ENCODE results near the gene CHD8. TPM values are rescaled to one million over a fixed set of nuclear protein-coding genes. Genes with fewer than 3 reads are reported as not detected.
"Not testable (repeated sequence)": the region's sequence is repeated elsewhere in the genome, so short reads cannot be mapped to it uniquely, and the experiment has no call there.

The CHD8 gene
- total RNA-seq, 3 donors from 2014 or later = 82.1 to 84.1 (median 84.1) TPM

DNA sequence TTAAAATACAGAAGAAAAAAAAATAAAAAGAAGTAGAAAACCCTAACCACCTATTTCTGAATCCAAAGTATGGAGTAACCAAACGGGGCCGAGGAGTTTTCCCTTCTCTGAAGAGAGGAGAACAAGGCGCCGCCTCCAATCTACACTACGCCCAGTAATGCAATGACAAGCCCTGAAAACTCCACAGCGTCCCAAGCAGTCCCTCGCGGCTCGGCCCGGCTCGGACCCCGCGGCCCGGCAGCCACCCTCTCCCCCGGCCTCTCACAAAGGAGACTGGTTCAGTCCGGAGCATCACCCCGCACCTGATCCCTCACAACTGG, 371 bp downstream of the CHD8 start:
- H3K4me1 Mint-ChIP-seq (ENCODE audit: low read depth) = peaks cover 37% of the 10 kb centered on the region
- H3K9me3 Mint-ChIP-seq = no peaks in the 10 kb centered on the region
- ATAC-seq = peak; percentile 12 to 15
- peak overlapping the region; percentile 96 for H3K4me3 Mint-ChIP-seq
- no peaks in the 10 kb centered on the region for H3K27me3 Mint-ChIP-seq (ENCODE audit: low read depth)
- H3K36me3 Mint-ChIP-seq (ENCODE audit: insufficient read depth) = peaks cover 13% of the 10 kb centered on the region
- no peak for DNase-seq

GRCh38 chr14:21454843-21455544, 929 bp downstream of the CHD8 start:
- H3K27me3 Mint-ChIP-seq (ENCODE audit: low read depth) = no peaks in the 10 kb centered on the region
- no peak for DNase-seq
- H3K9me3 Mint-ChIP-seq = no peaks in the 10 kb centered on the region
- H3K4me1 Mint-ChIP-seq (ENCODE audit: low read depth) = peaks cover 43% of the 10 kb centered on the region
- H3K4me3 Mint-ChIP-seq = peak overlapping the region; percentile 96
- no peak for ATAC-seq
- H3K36me3 Mint-ChIP-seq (ENCODE audit: insufficient read depth) = peaks cover 12% of the 10 kb centered on the region

- peak overlapping the region; percentile 20 for H3K4me3 Mint-ChIP-seq
- H3K36me3 Mint-ChIP-seq (ENCODE audit: insufficient read depth) = peaks cover 14% of the 10 kb centered on the region
- peak in 1 of 2 donors; percentile 53 for ATAC-seq
- H3K4me1 Mint-ChIP-seq (ENCODE audit: low read depth) = peaks cover 62% of the 10 kb centered on the region
- no peak for DNase-seq
- no peaks in the 10 kb centered on the region for H3K9me3 Mint-ChIP-seq
- H3K27me3 Mint-ChIP-seq (ENCODE audit: low read depth) = no peaks in the 10 kb centered on the region
These were observed 6.1 kb downstream of the CHD8 start for GRCh38 chr14:21449899-21450216.

- not testable (repeated sequence) for DNase-seq; H3K27me3 Mint-ChIP-seq (ENCODE audit: low read depth); H3K4me3 Mint-ChIP-seq; ATAC-seq; H3K9me3 Mint-ChIP-seq
- peaks cover 12% of the 10 kb centered on the region for H3K36me3 Mint-ChIP-seq (ENCODE audit: insufficient read depth)
- peaks cover 45% of the 10 kb centered on the region for H3K4me1 Mint-ChIP-seq (ENCODE audit: low read depth)
These were observed 13.3 kb downstream of the CHD8 start for GRCh38 chr14:21442657-21443056.

DNA sequence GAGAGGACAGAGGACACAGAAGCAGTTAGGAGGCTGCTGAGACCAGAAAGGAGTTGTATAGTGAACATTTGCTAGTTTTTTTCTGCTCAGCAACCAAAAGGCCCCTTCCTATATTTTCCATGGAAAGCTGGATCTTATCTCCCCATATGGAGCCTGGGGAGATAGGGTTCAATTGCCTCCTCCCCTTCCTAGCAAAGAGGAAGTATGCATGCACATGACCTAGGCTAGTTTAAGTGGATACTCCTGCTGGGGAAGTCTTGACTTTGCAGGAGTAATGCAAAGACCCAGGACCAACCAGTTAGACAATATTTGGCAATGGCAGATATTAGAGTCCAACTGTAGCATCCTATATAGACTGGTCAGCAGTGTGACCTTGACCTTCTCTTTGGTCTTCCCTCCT, 15.1 kb downstream of the CHD8 start:
- DNase-seq (no peak), ATAC-seq (no peak)
- H3K4me1 Mint-ChIP-seq (ENCODE audit: low read depth) = peaks cover 49% of the 10 kb centered on the region
- no peaks in the 10 kb centered on the region for H3K9me3 Mint-ChIP-seq
- no peaks in the 10 kb centered on the region for H3K27me3 Mint-ChIP-seq (ENCODE audit: low read depth)
- H3K4me3 Mint-ChIP-seq = no peak overlapping the region
- peaks cover 5% of the 10 kb centered on the region for H3K36me3 Mint-ChIP-seq (ENCODE audit: insufficient read depth)

DNA sequence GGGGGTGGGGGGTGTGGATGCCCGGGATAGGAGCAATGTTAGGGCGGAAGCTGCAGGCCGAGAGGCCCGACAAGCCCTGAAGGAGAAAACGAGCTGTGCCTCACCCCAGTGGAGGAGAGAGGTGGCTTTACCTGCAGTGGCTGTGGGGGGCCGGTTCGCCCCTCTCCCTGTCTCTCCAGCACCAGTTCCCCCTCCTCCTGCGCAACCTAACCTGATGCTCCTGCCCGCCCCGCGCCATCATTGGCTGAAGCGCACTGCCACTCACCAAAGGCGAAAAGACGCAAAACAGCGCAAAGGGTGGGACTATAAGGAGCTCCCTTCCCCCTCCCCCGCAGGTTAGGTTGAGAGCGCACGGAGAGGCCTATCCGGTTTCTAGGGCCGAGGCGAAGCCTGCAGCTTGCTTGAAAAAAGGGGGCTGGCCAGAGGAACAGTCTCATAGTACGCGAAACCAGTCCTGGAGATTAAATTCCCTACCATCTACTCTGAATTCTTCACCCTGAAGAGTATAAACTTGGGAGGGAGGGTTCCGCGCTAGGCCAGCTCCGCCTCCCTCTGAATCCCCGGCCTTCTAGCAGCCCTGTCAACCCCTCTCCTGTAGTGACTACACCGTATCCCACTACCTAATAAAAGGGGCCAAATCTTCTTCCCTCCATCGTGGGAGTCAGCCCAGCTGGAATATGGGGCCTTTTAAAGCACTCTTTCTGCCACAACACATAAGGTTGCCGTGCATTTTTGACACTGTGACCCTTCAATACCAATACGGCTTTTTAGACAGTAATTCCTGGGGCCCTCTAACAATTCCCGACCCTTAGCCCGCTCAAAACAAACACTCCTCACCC, 18.6 kb downstream of the CHD8 start:
- H3K36me3 Mint-ChIP-seq (ENCODE audit: insufficient read depth) = peaks cover 17% of the 10 kb centered on the region
- ATAC-seq = peak; percentile 100
- H3K27me3 Mint-ChIP-seq (ENCODE audit: low read depth) = no peaks in the 10 kb centered on the region
- no peaks in the 10 kb centered on the region for H3K9me3 Mint-ChIP-seq
- H3K4me1 Mint-ChIP-seq (ENCODE audit: low read depth) = peaks cover 64% of the 10 kb centered on the region
- peak overlapping the region; percentile 92 for H3K4me3 Mint-ChIP-seq
- peak; percentile 99 for DNase-seq

DNA sequence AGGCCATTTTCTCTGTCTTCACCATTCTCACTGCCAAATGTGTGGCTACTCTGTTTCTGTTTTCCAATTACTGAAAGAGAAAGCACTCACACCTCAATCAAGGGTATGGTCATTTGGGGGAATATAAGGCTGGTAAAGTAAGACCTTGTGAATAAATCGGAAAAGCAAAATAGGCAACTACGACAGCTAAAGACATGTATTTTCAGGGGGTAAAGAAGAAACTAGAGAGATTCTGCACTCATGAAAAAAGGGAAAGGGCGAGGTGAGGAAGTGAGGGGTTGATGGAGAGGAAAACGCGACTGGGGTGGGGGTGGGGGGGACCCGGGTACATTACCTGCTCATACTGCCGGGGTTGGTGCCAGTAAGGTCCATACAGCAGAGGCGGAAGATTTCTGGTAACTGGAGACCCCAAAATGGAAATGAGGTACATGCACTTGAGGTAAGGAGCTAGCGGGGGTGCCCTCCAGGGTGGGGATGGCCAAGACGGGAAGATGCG, 19.3 kb downstream of the CHD8 start:
- ATAC-seq (peak; percentile 16 to 21), DNase-seq (no peak)
- Mint-ChIP-seq H3K4me3 (peak overlapping the region; percentile 92), H3K36me3 (ENCODE audit: insufficient read depth) (peaks cover 17% of the 10 kb centered on the region), H3K4me1 (ENCODE audit: low read depth) (peaks cover 62% of the 10 kb centered on the region), H3K27me3 (ENCODE audit: low read depth) (no peaks in the 10 kb centered on the region), H3K9me3 (no peaks in the 10 kb centered on the region)

DNA sequence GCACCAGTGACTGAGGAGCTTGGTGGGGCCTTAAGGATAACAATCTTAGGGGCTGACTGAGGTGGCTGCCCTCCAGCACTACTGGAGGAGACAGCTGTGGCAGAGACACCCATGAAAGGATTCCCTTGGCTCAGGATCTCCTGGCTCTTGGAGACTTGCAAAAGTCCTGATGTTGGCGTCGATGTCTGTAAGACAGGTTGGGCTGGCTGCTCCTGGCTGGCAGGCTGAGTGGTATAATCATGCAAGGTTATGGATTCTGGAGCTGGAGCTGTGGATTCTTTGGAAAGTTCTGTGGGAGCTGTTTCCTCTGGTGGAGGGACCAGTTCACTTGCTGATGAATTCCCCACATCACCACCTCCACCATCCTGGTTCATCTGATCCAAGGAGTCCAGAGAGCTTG, 24.8 kb downstream of the CHD8 start:
- DNase-seq (no peak), ATAC-seq (no peak)
- Mint-ChIP-seq H3K9me3 (no peaks in the 10 kb centered on the region), H3K4me1 (ENCODE audit: low read depth) (peaks cover 34% of the 10 kb centered on the region), H3K36me3 (ENCODE audit: insufficient read depth) (peaks cover 46% of the 10 kb centered on the region), H3K27me3 (ENCODE audit: low read depth) (no peaks in the 10 kb centered on the region), H3K4me3 (no peak overlapping the region)

- Mint-ChIP-seq H3K27me3 (ENCODE audit: low read depth) (no peaks in the 10 kb centered on the region), H3K4me3 (no peak overlapping the region), H3K36me3 (ENCODE audit: insufficient read depth) (peaks cover 48% of the 10 kb centered on the region), H3K4me1 (ENCODE audit: low read depth) (peaks cover 14% of the 10 kb centered on the region), H3K9me3 (no peaks in the 10 kb centered on the region)
- DNase-seq (no peak), ATAC-seq (no peak)
These were observed 27.0 kb downstream of the CHD8 start for GRCh38 chr14:21428930-21429329.

- Mint-ChIP-seq H3K9me3 (no peaks in the 10 kb centered on the region), H3K27me3 (ENCODE audit: low read depth) (no peaks in the 10 kb centered on the region), H3K4me1 (ENCODE audit: low read depth) (peaks cover 4% of the 10 kb centered on the region), H3K4me3 (no peak overlapping the region), H3K36me3 (ENCODE audit: insufficient read depth) (peaks cover 48% of the 10 kb centered on the region)
- ATAC-seq (no peak), DNase-seq (no peak)
These were observed 29.2 kb downstream of the CHD8 start for GRCh38 chr14:21426692-21427091.

DNA sequence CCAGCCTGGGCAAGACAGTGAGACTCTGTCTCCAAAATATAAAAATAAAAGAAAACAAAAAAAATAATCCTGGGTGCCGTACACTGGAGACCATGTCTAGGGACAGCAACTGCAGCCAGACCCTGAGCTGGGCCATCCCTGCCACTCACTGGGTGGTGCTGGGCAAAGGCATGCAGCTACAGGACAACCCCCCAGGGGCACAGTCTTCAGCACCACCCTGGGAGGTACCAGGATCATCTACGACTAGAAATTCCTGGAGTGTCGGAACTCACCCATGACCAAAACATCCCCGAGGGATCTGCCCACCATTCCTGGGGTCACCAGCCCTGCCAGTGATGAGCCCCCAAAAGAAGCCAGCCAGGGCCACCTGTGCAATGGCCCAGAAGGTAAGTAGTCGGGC, 36.4 kb downstream of the CHD8 start:
- H3K4me3 Mint-ChIP-seq = no peak overlapping the region
- DNase-seq (no peak), ATAC-seq (no peak)
- H3K27me3 Mint-ChIP-seq (ENCODE audit: low read depth) = no peaks in the 10 kb centered on the region
- H3K36me3 Mint-ChIP-seq (ENCODE audit: insufficient read depth) = peaks cover 26% of the 10 kb centered on the region
- H3K9me3 Mint-ChIP-seq = no peaks in the 10 kb centered on the region
- H3K4me1 Mint-ChIP-seq (ENCODE audit: low read depth) = peaks cover 2% of the 10 kb centered on the region

- peaks cover 39% of the 10 kb centered on the region for H3K36me3 Mint-ChIP-seq (ENCODE audit: insufficient read depth)
- no peak for DNase-seq
These were observed 40.6 kb downstream of the CHD8 start for GRCh38 chr14:21415329-21415728.

DNA sequence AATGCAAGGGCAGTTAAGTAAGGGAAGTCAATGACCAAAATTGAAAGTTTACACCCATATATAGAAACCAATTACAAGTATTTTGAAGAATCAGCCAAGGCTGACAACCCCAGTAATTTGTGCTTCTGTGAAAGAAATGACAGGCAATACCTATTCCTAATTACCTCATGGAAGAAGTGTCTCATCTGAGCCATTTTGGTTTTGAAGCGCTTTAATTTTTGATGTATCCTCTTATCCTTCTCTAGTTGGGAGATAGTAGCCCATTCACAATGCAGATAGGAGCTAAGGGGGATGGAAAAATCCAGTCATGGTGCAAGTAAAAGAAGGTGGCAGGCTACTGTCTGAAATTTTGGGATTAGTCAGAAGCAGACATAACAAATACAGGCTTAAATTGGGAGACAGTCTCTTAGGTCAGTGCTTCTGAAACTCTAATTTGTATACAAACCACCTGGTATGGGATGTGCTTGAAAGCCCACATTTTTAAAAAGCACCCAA, 41.7 kb downstream of the CHD8 start:
- Mint-ChIP-seq H3K36me3 (ENCODE audit: insufficient read depth) (peaks cover 45% of the 10 kb centered on the region), H3K27me3 (ENCODE audit: low read depth) (no peaks in the 10 kb centered on the region), H3K4me1 (ENCODE audit: low read depth) (peaks cover 10% of the 10 kb centered on the region), H3K4me3 (no peak overlapping the region), H3K9me3 (no peaks in the 10 kb centered on the region)
- ATAC-seq = peak; percentile 85 to 91
- DNase-seq = no peak

More at GRCh38 chr14:21415329-21415728, 40.6 kb downstream of the CHD8 start:
- no peak overlapping the region for H3K4me3 Mint-ChIP-seq
- peaks cover 10% of the 10 kb centered on the region for H3K4me1 Mint-ChIP-seq (ENCODE audit: low read depth)
- no peaks in the 10 kb centered on the region for H3K27me3 Mint-ChIP-seq (ENCODE audit: low read depth)
- no peak for ATAC-seq
- H3K9me3 Mint-ChIP-seq = no peaks in the 10 kb centered on the region

DNA sequence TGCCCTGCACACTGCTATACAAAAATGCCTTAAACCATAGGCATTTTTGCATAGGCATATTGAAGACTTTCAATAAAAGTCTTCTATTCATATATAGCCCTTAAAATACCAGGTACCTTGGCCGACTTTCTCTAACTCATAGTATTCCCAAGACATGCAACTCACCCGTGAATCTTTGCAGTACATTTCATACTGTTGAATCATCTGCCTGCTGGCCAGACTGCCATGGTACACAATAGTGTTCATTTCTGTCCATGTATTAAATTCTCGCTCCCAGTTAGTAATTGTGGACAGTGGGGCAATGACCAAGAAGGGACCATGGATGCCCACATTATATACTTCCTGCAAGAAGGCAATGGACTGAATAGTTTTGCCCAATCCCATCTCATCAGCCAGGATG, 47.8 kb downstream of the CHD8 start:
- ATAC-seq = no peak
- Mint-ChIP-seq H3K4me1 (ENCODE audit: low read depth) (no peaks in the 10 kb centered on the region), H3K9me3 (no peaks in the 10 kb centered on the region), H3K4me3 (no peak overlapping the region), H3K36me3 (ENCODE audit: insufficient read depth) (peaks cover 61% of the 10 kb centered on the region), H3K27me3 (ENCODE audit: low read depth) (no peaks in the 10 kb centered on the region)
- no peak for DNase-seq

- Mint-ChIP-seq H3K9me3 (no peaks in the 10 kb centered on the region), H3K36me3 (ENCODE audit: insufficient read depth) (peaks cover 60% of the 10 kb centered on the region), H3K4me1 (ENCODE audit: low read depth) (no peaks in the 10 kb centered on the region), H3K4me3 (no peak overlapping the region), H3K27me3 (ENCODE audit: low read depth) (no peaks in the 10 kb centered on the region)
- ATAC-seq (no peak), DNase-seq (no peak)
These were observed 49.7 kb downstream of the CHD8 start for GRCh38 chr14:21406213-21406612.

Measured in activated T-cell treated with anti-CD3 and anti-CD28 coated beads, Interleukin-2, amount 50 U/mL, for 4 hours (primary cell).